ENCODE measurements around the gene CPNE7.

CPNE7 gene

GRCh38 chr16:89556750-89557689, 18.5 kb upstream of the CPNE7 start:
- Histone ChIP-seq H3K36me3 (replicated peaks) (peaks cover 34% of the 10 kb centered on the region), H3K27me3 (replicated peaks) (no peaks in the 10 kb centered on the region), H3K4me3 (ENCODE audit: low read depth, low read length) (no peak overlapping the region), H3K27ac (peak overlapping the region; percentile 5)
- in situ Hi-C loops (cut with HindIII; ENCODE audit: low pct_ligation_motif_present, low sequenced_read_pairs), result no loop called here
- peak; percentile 91 for TF ChIP-seq CTCF (IDR thresholded peaks at IDR 0.05; ENCODE audit: low read depth, low read length, missing control alignments)
- peak; percentile 79 for DNase-seq

- H3K27me3 ChIP-seq (replicated peaks), result no peaks in the 10 kb centered on the region
- in situ Hi-C loops (cut with HindIII; ENCODE audit: low pct_ligation_motif_present, low sequenced_read_pairs), result no loop called here
Observed at GRCh38 chr16:89557690-89558490, 17.7 kb upstream of the CPNE7 start.

GRCh38 chr16:89560378-89561141, 15.0 kb upstream of the CPNE7 start, which contains the start of gene RPL13:
Gene RPL13, plus strand, starts transcription at chr16:89560682. Its CDS starts 278 bp downstream, at chr16:89560960.
- Histone ChIP-seq H3K27ac (peak within 1 kb of the TSS; percentile 98), H3K36me3 (replicated peaks) (peaks cover 53% of the 10 kb centered on the region), H3K27me3 (replicated peaks) (no peaks in the 10 kb centered on the region), H3K4me3 (ENCODE audit: low read depth, low read length) (peak within 1 kb of the TSS; percentile 86)
- peak; percentile 93 for DNase-seq
- TF ChIP-seq CTCF (IDR thresholded peaks at IDR 0.05; ENCODE audit: low read depth, low read length, missing control alignments), result no peak
- in situ Hi-C loops (cut with HindIII; ENCODE audit: low pct_ligation_motif_present, low sequenced_read_pairs), result no loop called here

More at GRCh38 chr16:89557690-89558490, 17.7 kb upstream of the CPNE7 start:
- no peak for TF ChIP-seq CTCF (IDR thresholded peaks at IDR 0.05; ENCODE audit: low read depth, low read length, missing control alignments)
- no peak for DNase-seq
- peaks cover 38% of the 10 kb centered on the region for H3K36me3 ChIP-seq (replicated peaks)
- no peak overlapping the region for H3K27ac ChIP-seq
- H3K4me3 ChIP-seq (ENCODE audit: low read depth, low read length), result no peak overlapping the region

GRCh38 chr16:89561142-89561883, 14.2 kb upstream of the CPNE7 start:
- no peaks in the 10 kb centered on the region for H3K27me3 ChIP-seq (replicated peaks)
- no peak for TF ChIP-seq CTCF (IDR thresholded peaks at IDR 0.05; ENCODE audit: low read depth, low read length, missing control alignments)
- peak overlapping the region; percentile 86 for H3K4me3 ChIP-seq (ENCODE audit: low read depth, low read length)
- H3K36me3 ChIP-seq (replicated peaks), result peaks cover 47% of the 10 kb centered on the region
- no peak for DNase-seq
- in situ Hi-C loops (cut with HindIII; ENCODE audit: low pct_ligation_motif_present, low sequenced_read_pairs), result no loop called here
- peak overlapping the region; percentile 98 for H3K27ac ChIP-seq

Data from brain microvascular endothelial cell (primary cell).